SK-N-SH treated with all-trans-retinoic acid at 6 μM for 48 hours (cell line): ENCODE results near the gene PKIG.

Experiments
- ARNTL ChIP-seq: fragments of 450-650 bp; formaldehyde crosslinking; IDR thresholded peaks from 2 replicates; pipeline ENCODE4 v1.5.0; 2020; ENCODE audit warnings: low read depth, mild to moderate bottlenecking, moderate library complexity, borderline replicate concordance
- CREB5 ChIP-seq: fragments of 250-450 bp; sonication (Bioruptor Pico); IDR thresholded peaks from 2 replicates; pipeline ENCODE4 v1.5.1; 2020; ENCODE audit warnings: low read depth, mild to moderate bottlenecking, moderate library complexity
- CSRNP3 ChIP-seq: fragments of 250-450 bp; sonication (Bioruptor Pico); IDR thresholded peaks from 2 replicates; pipeline ENCODE4 v1.5.1; 2021; ENCODE audit warnings: mild to moderate bottlenecking, moderate library complexity
- POU6F1 ChIP-seq: fragments of 250-450 bp; sonication (Bioruptor Pico); IDR thresholded peaks from 2 replicates; pipeline ENCODE4 v1.8.0; 2021; ENCODE audit warnings: low read depth, mild to moderate bottlenecking, moderate library complexity, borderline replicate concordance
- TCF4 ChIP-seq: fragments of 250-450 bp; sonication (Bioruptor Pico); IDR thresholded peaks from 2 replicates; pipeline ENCODE4 v1.8.0; 2021; ENCODE audit warnings: mild to moderate bottlenecking, moderate library complexity, borderline replicate concordance
- ZFP3 ChIP-seq: fragments of 250-450 bp; sonication (Bioruptor Pico); IDR thresholded peaks from 2 replicates; pipeline ENCODE4 v1.5.0; 2020; ENCODE audit warnings: mild to moderate bottlenecking, moderate library complexity
- ZNF8 ChIP-seq: fragments of 450-650 bp; formaldehyde crosslinking; IDR thresholded peaks from 2 replicates; pipeline ENCODE4 v1.5.0; 2020; ENCODE audit warnings: mild to moderate bottlenecking, moderate library complexity

GRCh38 chr20:44598423-44599305 lies 16.3 kb downstream of the PKIG start:
- TF ChIP-seq ARNTL (CRISPR knock-in tag) = no peak
- TF ChIP-seq CREB5 = no peak
- TF ChIP-seq TCF4 = no peak
- no peak for TF ChIP-seq ZNF8
- TF ChIP-seq CSRNP3 (CRISPR knock-in tag) = no peak
- TF ChIP-seq POU6F1 (CRISPR knock-in tag) = no peak
- no peak for TF ChIP-seq ZFP3
